Gastroesophageal sphincter (tissue), 3 donors: ENCODE data around the gene ABCA9.

Experiments used
- CTCF ChIP-seq, 4 experiments: fragments of 200-600 bp in 2 of 4; fragments of 450-650 bp in 2 of 4; sonication (generic) in 1 of 4; IDR thresholded peaks; one replicate each; pipeline ENCODE4 v1.5.1; 2017 to 2019; ENCODE audit warnings: antibody characterized with exemption in 4 of 4, mild to moderate bottlenecking in 2 of 4, moderate library complexity in 2 of 4
- EP300 ChIP-seq: sonication (generic); formaldehyde crosslinking; IDR thresholded peaks from one replicate; pipeline ENCODE4 v1.6.1; 2017; ENCODE audit warnings: antibody characterized with exemption, mild to moderate bottlenecking
- POLR2A ChIP-seq, 2 donors: fragments of 450-650 bp; IDR thresholded peaks; one replicate each; pipeline ENCODE4 v1.6.1; 2017; ENCODE audit warnings: antibody characterized with exemption in 2 of 2, mild to moderate bottlenecking in 2 of 2, moderate library complexity in 1 of 2
- POLR2AphosphoS5 ChIP-seq: sonication (generic); formaldehyde crosslinking; IDR thresholded peaks from one replicate; pipeline ENCODE4 v1.6.1; 2017; ENCODE audit warnings: antibody characterized with exemption

GRCh38 chr17:68941761-68942160 is 119.0 kb downstream of the ABCA9 start:
- TF ChIP-seq CTCF (IDR thresholded peaks at IDR 0.05) = no peak
- no peak for TF ChIP-seq POLR2AphosphoS5
- no peak for TF ChIP-seq POLR2A (IDR thresholded peaks at IDR 0.05)
- no peak for TF ChIP-seq EP300
